Nephron (organoid): ENCODE data around the gene CATSPERB.
"Not testable (repeated sequence)": the region's sequence is repeated elsewhere in the genome, so short reads cannot be mapped to it uniquely, and the experiment has no call there.

Source experiments
- H3K27ac Mint-ChIP-seq, 3 experiments: 2 replicates each; pipeline ENCODE4 v1.8.0; 2020; ENCODE audit warnings: mixed read lengths in 3 of 3, mild to moderate bottlenecking in 2 of 3, moderate library complexity in 1 of 3
- H3K27me3 Mint-ChIP-seq: 2 replicates; pipeline ENCODE4 v1.8.0; 2021; ENCODE audit warnings: low read depth, mild to moderate bottlenecking, moderate library complexity, mixed read lengths
- H3K36me3 Mint-ChIP-seq: 2 replicates; pipeline ENCODE4 v1.8.0; 2020; ENCODE audit warnings: low read depth, mixed read lengths
- H3K4me1 Mint-ChIP-seq: 2 replicates; pipeline ENCODE4 v1.8.0; 2020; ENCODE audit warnings: mixed read lengths
- H3K4me3 Mint-ChIP-seq, 3 experiments: 2 replicates each; pipeline ENCODE4 v1.8.0; 2020; ENCODE audit warnings: mild to moderate bottlenecking in 3 of 3, mixed read lengths in 3 of 3, moderate library complexity in 2 of 3
- H3K9me3 Mint-ChIP-seq: 2 replicates; pipeline ENCODE4 v1.8.0; 2020; ENCODE audit warnings: mixed read lengths
- TF ChIP-seq, protein P1 (sequence below), 3 experiments: fragments of 200-600 bp; sonication (generic); IDR thresholded peaks; one replicate each; pipeline ENCODE4 v1.5.0; 2021; ENCODE audit warnings: antibody characterized with exemption in 3 of 3; ENCODE audit not compliant: unreplicated experiment in 3 of 3

The CATSPERB gene

DNA sequence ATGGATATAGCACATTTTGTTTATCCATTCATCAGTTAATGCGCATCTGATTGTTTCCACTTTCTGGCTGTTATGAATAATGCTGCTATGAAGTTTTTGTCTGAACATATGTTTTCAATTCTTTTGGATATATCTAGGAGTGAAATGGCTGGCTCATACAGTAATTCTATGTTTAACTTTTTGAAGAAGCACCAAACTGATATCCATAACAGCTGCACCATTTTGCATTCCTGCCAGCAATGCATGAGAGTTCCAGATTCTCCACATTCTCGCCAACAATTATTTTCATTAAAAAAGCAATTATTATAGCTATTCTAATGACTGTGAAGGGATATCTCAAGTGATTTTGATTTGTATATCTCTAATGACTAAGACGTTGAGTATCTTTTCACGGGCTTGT lies 131.9 kb downstream of the CATSPERB start:
- no peak overlapping the region for H3K4me3 Mint-ChIP-seq
- H3K36me3 Mint-ChIP-seq: no peaks in the 10 kb centered on the region
- H3K4me1 Mint-ChIP-seq: peaks cover 7% of the 10 kb centered on the region
- H3K27me3 Mint-ChIP-seq: peaks cover 3% of the 10 kb centered on the region
- H3K27ac Mint-ChIP-seq: peak overlapping the region in 2 of 3 experiments; percentile 34 to 69
- peaks cover 10% of the 10 kb centered on the region for H3K9me3 Mint-ChIP-seq
- TF ChIP-seq, protein P1, sequence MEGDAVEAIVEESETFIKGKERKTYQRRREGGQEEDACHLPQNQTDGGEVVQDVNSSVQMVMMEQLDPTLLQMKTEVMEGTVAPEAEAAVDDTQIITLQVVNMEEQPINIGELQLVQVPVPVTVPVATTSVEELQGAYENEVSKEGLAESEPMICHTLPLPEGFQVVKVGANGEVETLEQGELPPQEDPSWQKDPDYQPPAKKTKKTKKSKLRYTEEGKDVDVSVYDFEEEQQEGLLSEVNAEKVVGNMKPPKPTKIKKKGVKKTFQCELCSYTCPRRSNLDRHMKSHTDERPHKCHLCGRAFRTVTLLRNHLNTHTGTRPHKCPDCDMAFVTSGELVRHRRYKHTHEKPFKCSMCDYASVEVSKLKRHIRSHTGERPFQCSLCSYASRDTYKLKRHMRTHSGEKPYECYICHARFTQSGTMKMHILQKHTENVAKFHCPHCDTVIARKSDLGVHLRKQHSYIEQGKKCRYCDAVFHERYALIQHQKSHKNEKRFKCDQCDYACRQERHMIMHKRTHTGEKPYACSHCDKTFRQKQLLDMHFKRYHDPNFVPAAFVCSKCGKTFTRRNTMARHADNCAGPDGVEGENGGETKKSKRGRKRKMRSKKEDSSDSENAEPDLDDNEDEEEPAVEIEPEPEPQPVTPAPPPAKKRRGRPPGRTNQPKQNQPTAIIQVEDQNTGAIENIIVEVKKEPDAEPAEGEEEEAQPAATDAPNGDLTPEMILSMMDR (IDR thresholded peaks at IDR 0.05; ENCODE audit: unreplicated experiment in 3 of 3): no peak

DNA sequence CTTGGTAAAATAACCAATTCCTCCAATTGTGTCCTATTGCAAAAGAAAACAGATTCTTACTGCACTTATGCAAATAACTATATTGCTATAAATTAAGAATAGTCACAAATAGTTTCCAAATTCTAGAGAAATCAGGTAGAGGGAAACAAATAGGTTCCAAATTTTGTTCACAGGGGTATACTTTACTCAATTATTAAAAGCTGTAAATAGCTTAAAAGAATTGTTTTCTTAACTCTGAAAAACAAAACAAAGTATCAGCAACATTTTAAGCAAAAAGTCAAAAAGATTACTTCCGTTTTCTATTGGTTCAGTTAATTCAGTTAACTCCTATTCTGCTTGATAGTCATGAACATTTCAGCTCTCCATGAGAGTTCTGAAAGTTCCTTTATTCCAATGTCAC lies 136.2 kb downstream of the CATSPERB start:
- no peaks in the 10 kb centered on the region for H3K27me3 Mint-ChIP-seq
- peaks cover 7% of the 10 kb centered on the region for H3K4me1 Mint-ChIP-seq
- H3K9me3 Mint-ChIP-seq: peaks cover 19% of the 10 kb centered on the region

DNA sequence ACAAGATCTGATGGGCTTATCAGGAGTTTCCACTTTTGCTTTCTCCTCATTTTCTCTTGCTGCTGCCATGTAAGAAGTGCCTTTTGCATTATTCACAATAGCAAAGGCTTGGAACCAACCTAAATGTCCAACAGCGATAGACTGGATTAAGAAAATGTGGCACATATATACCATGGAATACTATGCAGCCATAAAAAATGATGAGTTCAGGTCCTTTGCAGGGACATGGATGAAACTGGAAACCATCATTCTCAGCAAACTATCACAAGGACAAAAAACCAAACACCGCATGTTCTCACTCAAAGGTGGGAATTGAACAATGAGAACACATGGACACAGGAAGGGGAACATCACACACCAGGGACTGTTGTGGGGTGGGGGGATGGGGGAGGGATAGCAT lies 137.9 kb downstream of the CATSPERB start:
- not testable (repeated sequence) for H3K4me1 Mint-ChIP-seq, H3K27ac Mint-ChIP-seq, H3K36me3 Mint-ChIP-seq, H3K27me3 Mint-ChIP-seq, H3K4me3 Mint-ChIP-seq
- peaks cover 19% of the 10 kb centered on the region for H3K9me3 Mint-ChIP-seq

More for the DNA sequence above, 136.2 kb downstream of the CATSPERB start:
- H3K4me3 Mint-ChIP-seq: no peak overlapping the region
- H3K27ac Mint-ChIP-seq: no peak overlapping the region
- H3K36me3 Mint-ChIP-seq: no peaks in the 10 kb centered on the region
- TF ChIP-seq, protein P1 (IDR thresholded peaks at IDR 0.05; ENCODE audit: unreplicated experiment in 3 of 3): no peak

DNA sequence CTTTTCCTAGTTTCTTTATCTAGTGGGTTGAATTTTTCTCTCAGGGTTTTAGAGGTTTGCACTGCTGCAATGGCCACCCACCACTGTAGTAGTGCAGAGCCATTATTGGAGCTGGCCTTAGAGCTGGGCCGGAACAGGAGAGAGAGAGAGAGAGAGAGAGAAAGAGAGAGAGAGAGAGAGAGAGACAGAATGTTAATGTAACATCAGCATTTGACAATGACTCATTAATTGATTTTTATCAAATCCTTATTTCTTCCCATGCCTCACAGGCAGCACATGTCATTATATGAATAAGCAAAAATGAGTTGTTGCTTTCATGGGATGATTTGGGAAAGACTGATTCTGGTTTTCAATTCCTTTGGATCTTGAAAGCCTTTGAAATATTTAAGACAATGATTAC lies 145.5 kb downstream of the CATSPERB start:
- Mint-ChIP-seq H3K27ac (no peak overlapping the region), H3K36me3 (no peaks in the 10 kb centered on the region), H3K9me3 (peaks cover 11% of the 10 kb centered on the region), H3K4me1 (no peaks in the 10 kb centered on the region), H3K4me3 (no peak overlapping the region), H3K27me3 (peaks cover 13% of the 10 kb centered on the region)
- TF ChIP-seq, protein P1 (IDR thresholded peaks at IDR 0.05; ENCODE audit: unreplicated experiment in 3 of 3): no peak

DNA sequence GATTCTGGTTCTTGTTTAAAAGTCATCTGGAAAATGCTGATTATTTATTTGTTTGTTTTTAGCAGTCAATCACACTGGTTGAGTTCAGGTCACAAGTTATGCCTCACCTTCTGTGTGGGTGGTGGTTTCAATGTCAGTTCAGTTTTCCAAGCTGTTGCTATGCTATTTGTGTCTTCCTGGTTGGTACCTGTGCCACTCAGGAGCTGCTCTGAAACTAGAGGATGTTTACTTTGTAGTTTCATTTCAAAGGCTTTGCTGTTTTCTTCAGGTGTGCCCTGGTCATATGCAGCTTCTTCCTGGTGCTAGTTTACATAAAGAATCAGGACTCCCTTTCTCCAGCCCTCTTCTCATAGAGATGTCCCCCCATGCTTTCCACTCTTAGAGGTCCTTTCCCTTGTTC lies 146.0 kb downstream of the CATSPERB start:
- Mint-ChIP-seq H3K27me3 (peaks cover 13% of the 10 kb centered on the region), H3K4me1 (no peaks in the 10 kb centered on the region), H3K4me3 (no peak overlapping the region), H3K36me3 (no peaks in the 10 kb centered on the region), H3K27ac (no peak overlapping the region), H3K9me3 (peaks cover 11% of the 10 kb centered on the region)
- TF ChIP-seq, protein P1 (IDR thresholded peaks at IDR 0.05; ENCODE audit: unreplicated experiment in 3 of 3): no peak

DNA sequence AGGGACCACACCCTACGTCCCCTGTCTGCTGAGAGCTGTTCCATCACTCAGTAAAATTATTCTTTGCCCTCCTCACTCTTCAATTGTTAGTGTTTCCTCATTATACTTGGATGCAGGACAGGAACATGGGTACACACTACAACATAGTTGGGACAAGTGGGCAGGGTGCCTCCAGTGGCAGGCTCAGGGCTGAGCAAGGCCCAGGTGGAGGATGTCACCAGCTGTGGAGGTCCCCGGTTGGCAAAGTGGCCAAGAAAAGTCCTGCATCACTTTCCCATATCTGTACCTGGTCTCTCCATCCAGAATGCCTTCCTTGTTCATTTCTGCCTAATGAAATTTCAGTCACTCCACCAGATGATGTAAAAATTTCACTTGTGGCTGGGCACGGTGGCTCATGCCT lies 149.1 kb downstream of the CATSPERB start:
- no peak overlapping the region for H3K4me3 Mint-ChIP-seq
- H3K9me3 Mint-ChIP-seq: peaks cover 24% of the 10 kb centered on the region
- H3K36me3 Mint-ChIP-seq: no peaks in the 10 kb centered on the region
- H3K4me1 Mint-ChIP-seq: no peaks in the 10 kb centered on the region
- TF ChIP-seq, protein P1 (IDR thresholded peaks at IDR 0.05; ENCODE audit: unreplicated experiment in 3 of 3): no peak
- peaks cover 17% of the 10 kb centered on the region for H3K27me3 Mint-ChIP-seq
- peak overlapping the region in 1 of 3 experiments; percentile 42 for H3K27ac Mint-ChIP-seq
